Measurements from ENCODE around the gene TNXB. TPM values are rescaled to one million over a fixed set of nuclear protein-coding genes. Genes with fewer than 3 reads are reported as not detected.
A peak's percentile ranks its signal among the peaks of the same experiment; 100 is the strongest.

TNXB gene
- total RNA-seq, 1 donor from 2014 or later = 0.38 TPM

GRCh38 chr6:32153564-32154513 is 44.7 kb upstream of the TNXB start, which contains the start of gene PPT2:
Gene PPT2 (plus strand): TSS chr6:32154141. CDS start chr6:32154595, 454 bp downstream.
- peak; percentile 33 for TF ChIP-seq CTCF (IDR thresholded peaks at IDR 0.05; ENCODE audit: insufficient read depth, low read length, poor library complexity, severe bottlenecking)
- DNase-seq (ENCODE audit: low read depth) = no peak
- H3K27me3 ChIP-seq (ENCODE audit: control insufficient read depth, insufficient read depth, low read length) = peaks cover 25% of the 10 kb centered on the region
- no peaks in the 10 kb centered on the region for H3K36me3 ChIP-seq (ENCODE audit: control insufficient read depth, insufficient read depth, low read length)
- H3K4me3 ChIP-seq (ENCODE audit: low read depth, low read length) = peak within 1 kb of the TSS; percentile 61

- TF ChIP-seq CTCF (IDR thresholded peaks at IDR 0.05; ENCODE audit: insufficient read depth, low read length, poor library complexity, severe bottlenecking) = no peak
- peaks cover 33% of the 10 kb centered on the region for H3K27me3 ChIP-seq (ENCODE audit: control insufficient read depth, insufficient read depth, low read length)
- peak overlapping the region; percentile 61 for H3K4me3 ChIP-seq (ENCODE audit: low read depth, low read length)
- no peak for DNase-seq (ENCODE audit: low read depth)
- H3K36me3 ChIP-seq (ENCODE audit: control insufficient read depth, insufficient read depth, low read length) = no peaks in the 10 kb centered on the region
These were observed 43.8 kb upstream of the TNXB start for GRCh38 chr6:32152769-32153563.

GRCh38 chr6:32151863-32152768 is 43.0 kb upstream of the TNXB start, which contains the start of gene PRRT1:
Gene PRRT1 (minus strand): TSS chr6:32151939. CDS start chr6:32151827, 112 bp downstream.
- Histone ChIP-seq H3K27me3 (ENCODE audit: control insufficient read depth, insufficient read depth, low read length) (peaks cover 40% of the 10 kb centered on the region), H3K36me3 (ENCODE audit: control insufficient read depth, insufficient read depth, low read length) (no peaks in the 10 kb centered on the region), H3K4me3 (ENCODE audit: low read depth, low read length) (peak within 1 kb of the TSS; percentile 61)
- no peak for DNase-seq (ENCODE audit: low read depth)
- no peak for TF ChIP-seq CTCF (IDR thresholded peaks at IDR 0.05; ENCODE audit: insufficient read depth, low read length, poor library complexity, severe bottlenecking)

- H3K4me3 ChIP-seq (ENCODE audit: low read depth, low read length) = peak overlapping the region; percentile 8
- H3K27me3 ChIP-seq (ENCODE audit: control insufficient read depth, insufficient read depth, low read length) = peaks cover 40% of the 10 kb centered on the region
- DNase-seq (ENCODE audit: low read depth) = no peak
- no peak for TF ChIP-seq CTCF (IDR thresholded peaks at IDR 0.05; ENCODE audit: insufficient read depth, low read length, poor library complexity, severe bottlenecking)
- no peaks in the 10 kb centered on the region for H3K36me3 ChIP-seq (ENCODE audit: control insufficient read depth, insufficient read depth, low read length)
These were observed 42.2 kb upstream of the TNXB start for GRCh38 chr6:32151181-32151862.

Data from kidney epithelial cell (primary cell).